IPS DF 19.7 (cell line): ENCODE results near the gene WEE2.
"Not testable (repeated sequence)": the region's sequence is repeated elsewhere in the genome, so short reads cannot be mapped to it uniquely, and the experiment has no call there.

ENCODE experiments used
- DNase-seq: peaks from one replicate; pipeline ENCODE4 v3.0.0-alpha.2; 2013; ENCODE audit warnings: low read depth, low spot score

Gene WEE2

GRCh38 chr7:141708351-141708750 is at the start of gene WEE2:
Gene WEE2, plus strand, starts transcription at chr7:141708353. Its CDS starts 406 bp downstream, at chr7:141708759.
- DNase-seq = no peak

- no peak for DNase-seq
Measured at GRCh38 chr7:141659501-141659900, 48.7 kb upstream of the WEE2 start.

- no peak for DNase-seq
Measured at GRCh38 chr7:141660259-141660658, 47.9 kb upstream of the WEE2 start.

GRCh38 chr7:141663081-141663849 is 44.9 kb upstream of the WEE2 start:
- no peak for DNase-seq

GRCh38 chr7:141664450-141664849 is 43.7 kb upstream of the WEE2 start:
- no peak for DNase-seq

- DNase-seq = no peak
Measured at GRCh38 chr7:141665208-141666035, 42.7 kb upstream of the WEE2 start.

GRCh38 chr7:141666071-141666470 is 42.1 kb upstream of the WEE2 start:
- DNase-seq = no peak

- DNase-seq = no peak
Measured at GRCh38 chr7:141668853-141669252, 39.3 kb upstream of the WEE2 start.

GRCh38 chr7:141671705-141672496 is 36.3 kb upstream of the WEE2 start:
- no peak for DNase-seq

- DNase-seq = no peak
Measured at GRCh38 chr7:141673346-141673745, 34.8 kb upstream of the WEE2 start.

- DNase-seq = no peak
Measured at GRCh38 chr7:141674171-141674671, 33.9 kb upstream of the WEE2 start.

GRCh38 chr7:141674702-141675101 is 33.5 kb upstream of the WEE2 start:
- DNase-seq = no peak

- DNase-seq = no peak
Measured at GRCh38 chr7:141675436-141676215, 32.5 kb upstream of the WEE2 start.

GRCh38 chr7:141676618-141677017 is 31.5 kb upstream of the WEE2 start:
- no peak for DNase-seq

- no peak for DNase-seq
Measured at GRCh38 chr7:141679014-141679413, 29.1 kb upstream of the WEE2 start.

GRCh38 chr7:141685285-141686023 is 22.7 kb upstream of the WEE2 start:
- DNase-seq = no peak

- no peak for DNase-seq
Measured at GRCh38 chr7:141686074-141686473, 22.1 kb upstream of the WEE2 start.

GRCh38 chr7:141686670-141687069 is 21.5 kb upstream of the WEE2 start:
- no peak for DNase-seq

GRCh38 chr7:141688043-141688442 is 20.1 kb upstream of the WEE2 start:
- no peak for DNase-seq

GRCh38 chr7:141689072-141689825 is 18.9 kb upstream of the WEE2 start:
- not testable (repeated sequence) for DNase-seq
